Nephron progenitor cell (in vitro differentiated cells): ENCODE results near the gene FBLN5.

ENCODE experiments used
- DNase-seq: peaks from one replicate; pipeline ENCODE4 v3.0.0; 2021
- H3K27ac Mint-ChIP-seq: 2 replicates; pipeline ENCODE4 v1.8.0; 2021; ENCODE audit warnings: mild to moderate bottlenecking, moderate library complexity, mixed read lengths
- H3K27me3 Mint-ChIP-seq: 2 replicates; pipeline ENCODE4 v1.8.0; 2021; ENCODE audit warnings: mild to moderate bottlenecking, low read depth, mixed read lengths; ENCODE audit not compliant: poor library complexity
- H3K36me3 Mint-ChIP-seq: 2 replicates; pipeline ENCODE4 v1.8.0; 2021; ENCODE audit warnings: low read depth, mixed read lengths
- H3K4me1 Mint-ChIP-seq: 2 replicates; pipeline ENCODE4 v1.8.0; 2021; ENCODE audit warnings: mixed read lengths
- H3K4me3 Mint-ChIP-seq: 2 replicates; pipeline ENCODE4 v1.8.0; 2021; ENCODE audit warnings: mild to moderate bottlenecking, moderate library complexity, mixed read lengths
- H3K9me3 Mint-ChIP-seq: 2 replicates; pipeline ENCODE4 v1.8.0; 2021; ENCODE audit warnings: mild to moderate bottlenecking, moderate library complexity, mixed read lengths
- CTCF ChIP-seq: fragments of 200-600 bp; sonication (generic); IDR thresholded peaks from 2 replicates; pipeline ENCODE4 v1.5.0; 2021; ENCODE audit warnings: antibody characterized with exemption

Gene FBLN5

GRCh38 chr14:91866511-91867295, 80.8 kb downstream of the FBLN5 start:
- peaks cover 4% of the 10 kb centered on the region for H3K36me3 Mint-ChIP-seq
- H3K4me3 Mint-ChIP-seq = no peak overlapping the region
- no peak overlapping the region for H3K27ac Mint-ChIP-seq
- peaks cover 31% of the 10 kb centered on the region for H3K9me3 Mint-ChIP-seq
- peaks cover 12% of the 10 kb centered on the region for H3K27me3 Mint-ChIP-seq
- H3K4me1 Mint-ChIP-seq = peaks cover 29% of the 10 kb centered on the region
- TF ChIP-seq CTCF = no peak
- no peak for DNase-seq

GRCh38 chr14:91866061-91866460, 81.4 kb downstream of the FBLN5 start:
- Mint-ChIP-seq H3K9me3 (peaks cover 31% of the 10 kb centered on the region), H3K36me3 (peaks cover 4% of the 10 kb centered on the region), H3K27me3 (peaks cover 9% of the 10 kb centered on the region), H3K27ac (no peak overlapping the region), H3K4me1 (peaks cover 29% of the 10 kb centered on the region), H3K4me3 (no peak overlapping the region)
- no peak for DNase-seq
- no peak for TF ChIP-seq CTCF

GRCh38 chr14:91862417-91862816, 85.1 kb downstream of the FBLN5 start:
- Mint-ChIP-seq H3K27ac (no peak overlapping the region), H3K9me3 (peaks cover 6% of the 10 kb centered on the region), H3K27me3 (peaks cover 13% of the 10 kb centered on the region), H3K4me3 (no peak overlapping the region), H3K36me3 (peaks cover 2% of the 10 kb centered on the region), H3K4me1 (peaks cover 16% of the 10 kb centered on the region)
- no peak for TF ChIP-seq CTCF
- DNase-seq = no peak

- no peak for DNase-seq
- H3K27ac Mint-ChIP-seq = no peak overlapping the region
- no peak overlapping the region for H3K4me3 Mint-ChIP-seq
- H3K27me3 Mint-ChIP-seq = peaks cover 13% of the 10 kb centered on the region
- H3K9me3 Mint-ChIP-seq = no peaks in the 10 kb centered on the region
- TF ChIP-seq CTCF = no peak
- peaks cover 3% of the 10 kb centered on the region for H3K4me1 Mint-ChIP-seq
- no peaks in the 10 kb centered on the region for H3K36me3 Mint-ChIP-seq
Observed at GRCh38 chr14:91861091-91861490, 86.4 kb downstream of the FBLN5 start.

GRCh38 chr14:91860238-91860637, 87.3 kb downstream of the FBLN5 start:
- H3K9me3 Mint-ChIP-seq = no peaks in the 10 kb centered on the region
- H3K4me3 Mint-ChIP-seq = no peak overlapping the region
- H3K27ac Mint-ChIP-seq = no peak overlapping the region
- peaks cover 5% of the 10 kb centered on the region for H3K4me1 Mint-ChIP-seq
- no peak for TF ChIP-seq CTCF
- no peaks in the 10 kb centered on the region for H3K36me3 Mint-ChIP-seq
- no peak for DNase-seq
- peaks cover 13% of the 10 kb centered on the region for H3K27me3 Mint-ChIP-seq
